ENCODE data around the gene EFL1.

Gene EFL1

DNA sequence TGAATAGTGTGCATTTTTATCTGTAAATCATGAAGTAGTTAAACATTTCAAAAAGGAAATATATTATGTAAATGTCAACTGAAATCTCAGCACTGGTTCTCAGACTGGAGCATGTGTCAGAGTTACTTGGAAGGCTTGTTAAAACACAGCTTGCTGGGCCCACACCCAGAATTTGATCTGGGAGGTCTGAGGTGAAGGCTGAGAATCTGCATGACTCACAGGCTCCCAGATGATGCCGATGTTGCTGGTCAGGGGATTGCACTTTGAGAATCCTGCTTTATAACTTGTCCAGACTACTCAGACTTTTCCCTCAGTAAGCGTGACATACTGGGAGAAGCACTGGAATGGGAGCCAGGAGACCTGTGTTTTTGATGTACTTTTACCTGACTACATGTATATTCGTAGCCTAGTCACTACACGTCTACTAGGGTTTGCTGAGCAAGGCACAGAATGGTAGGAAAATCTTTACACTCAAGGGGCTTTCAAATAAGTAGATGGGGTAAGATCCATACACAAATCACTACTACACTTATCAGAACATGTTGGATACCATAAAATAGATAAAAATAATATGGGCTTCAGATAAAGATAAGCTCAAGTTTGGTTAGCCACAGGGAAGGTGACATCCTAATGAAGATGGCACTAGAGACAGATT, 139.7 kb downstream of the EFL1 start:
- no peak for DNase-seq (ENCODE audit: low spot score)

DNA sequence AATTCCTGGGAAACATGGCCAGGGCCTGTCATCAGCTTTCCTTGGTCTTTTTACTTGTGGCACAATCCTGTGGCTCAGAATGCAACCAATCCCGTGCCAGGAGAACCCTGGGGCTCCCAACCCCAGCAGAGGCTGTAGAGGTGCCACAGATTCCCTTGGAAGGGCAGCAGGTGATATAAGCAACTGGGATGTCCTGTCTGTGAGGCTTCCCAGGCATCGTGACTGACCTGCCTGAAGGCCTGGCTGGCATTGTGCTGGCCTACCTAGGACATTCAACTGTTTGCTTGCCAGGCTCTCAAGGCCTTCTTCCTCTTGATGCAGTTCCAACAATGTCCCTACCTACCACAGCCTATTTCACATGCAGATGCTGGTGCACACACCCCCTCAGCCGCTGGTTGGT, 144.5 kb downstream of the EFL1 start:
- no peak for DNase-seq (ENCODE audit: low spot score)

DNA sequence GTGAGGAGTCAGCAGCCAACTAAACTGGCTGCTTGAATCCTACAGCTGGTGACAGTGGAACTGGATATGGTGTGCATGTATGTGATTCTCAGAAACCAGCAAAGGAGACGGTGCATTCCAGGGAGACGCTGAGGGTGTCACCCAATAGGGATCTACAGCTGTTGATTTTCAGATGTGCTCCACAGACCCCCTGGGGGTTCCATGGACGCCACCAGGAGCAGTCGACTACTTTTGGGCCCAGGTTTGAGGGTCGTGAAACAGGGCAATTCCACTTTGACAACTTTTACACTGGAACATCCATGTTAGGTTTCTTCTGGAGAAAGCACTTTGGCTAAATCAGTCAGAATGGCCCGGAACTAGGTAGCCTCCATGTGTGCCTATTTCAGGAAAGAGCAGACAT, 145.2 kb downstream of the EFL1 start:
- DNase-seq (ENCODE audit: low spot score), result no peak

DNA sequence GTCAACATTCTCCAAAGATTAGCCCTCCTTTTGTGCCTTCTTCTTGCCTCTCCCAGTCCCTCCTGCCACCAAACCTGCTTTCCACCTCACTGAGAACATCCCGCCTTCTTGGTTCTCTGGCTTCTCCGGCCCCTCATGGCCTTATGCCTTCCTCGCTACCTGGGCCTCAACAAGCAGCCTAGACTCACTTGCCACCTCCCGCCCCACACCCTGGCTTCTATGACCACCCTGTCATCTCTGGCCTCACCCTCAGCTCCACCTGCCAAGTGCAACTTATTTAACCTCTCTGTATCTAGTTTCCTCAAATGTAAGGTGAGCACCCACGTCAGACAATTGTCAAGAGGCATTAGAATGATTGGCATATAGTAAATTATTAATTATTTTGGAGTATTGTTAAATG, 147.9 kb downstream of the EFL1 start:
- DNase-seq (ENCODE audit: low spot score), result no peak

DNA sequence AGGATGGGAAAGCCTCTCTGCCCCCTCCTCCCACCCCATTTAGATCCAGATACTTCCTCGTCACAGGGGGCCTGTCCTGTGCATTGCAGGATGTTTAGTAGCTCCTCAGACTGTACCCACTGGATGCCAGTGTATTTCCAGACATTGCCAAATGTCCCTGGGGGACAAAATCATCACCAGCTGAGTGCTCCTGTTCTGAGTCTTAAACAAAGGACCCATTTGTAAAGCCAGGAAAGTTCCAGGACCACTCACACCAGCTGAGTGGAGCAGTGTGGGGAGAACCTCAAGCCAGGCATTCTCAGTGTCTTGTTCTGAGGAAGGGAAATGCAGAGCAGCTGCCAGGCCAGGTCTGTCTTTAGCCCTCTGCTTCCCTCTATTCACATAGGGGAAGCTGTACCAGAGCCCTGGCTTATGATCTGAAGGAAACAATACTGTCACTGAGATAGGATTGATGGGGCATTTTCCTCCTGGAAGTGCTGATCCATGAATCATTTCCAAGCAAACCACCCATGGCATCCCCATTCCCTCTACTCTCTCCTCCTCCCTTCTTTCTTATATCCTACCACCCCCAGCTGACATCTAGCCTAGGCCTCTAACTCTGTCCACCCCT, 149.3 kb downstream of the EFL1 start:
- DNase-seq (ENCODE audit: low spot score), result no peak

DNA sequence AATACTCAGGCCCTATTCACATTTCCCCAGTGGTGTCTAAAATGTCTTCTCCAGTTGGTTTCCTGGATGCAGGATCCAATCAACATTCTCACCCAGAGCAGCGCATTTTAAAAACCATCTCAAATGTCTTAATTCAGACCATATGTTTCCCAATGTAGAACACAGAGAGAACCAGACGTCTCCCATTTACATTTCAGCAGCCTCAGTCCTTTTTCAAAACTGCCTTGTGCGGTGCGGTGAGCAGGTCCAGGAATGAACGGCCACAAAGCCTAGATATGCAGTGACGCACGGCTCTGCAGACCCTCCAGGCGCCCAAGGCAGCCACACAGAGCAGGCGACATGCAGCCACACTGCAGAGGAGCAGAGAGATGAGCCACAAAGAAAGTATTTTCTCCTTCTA, 150.6 kb downstream of the EFL1 start:
- no peak for DNase-seq (ENCODE audit: low spot score)

DNA sequence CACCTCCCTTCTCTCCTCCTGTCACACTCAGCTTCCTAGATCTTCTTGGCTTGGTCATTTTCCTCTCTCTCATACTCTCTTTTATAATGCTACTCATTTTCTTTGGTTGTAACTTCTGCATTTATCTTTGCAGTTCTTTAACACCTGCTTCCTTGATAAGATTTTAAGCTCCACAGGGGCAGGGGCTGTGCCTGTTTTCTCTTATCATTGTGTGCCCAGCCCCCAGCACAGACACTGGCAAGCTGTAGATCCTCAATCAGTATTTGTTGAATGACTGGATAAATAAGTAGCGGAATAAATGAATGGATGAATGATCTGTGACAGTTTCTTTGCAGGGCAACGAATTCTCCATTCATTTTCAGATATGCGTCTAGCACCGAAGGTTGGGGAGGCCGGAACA, 152.4 kb downstream of the EFL1 start:
- DNase-seq (ENCODE audit: low spot score), result no peak

DNA sequence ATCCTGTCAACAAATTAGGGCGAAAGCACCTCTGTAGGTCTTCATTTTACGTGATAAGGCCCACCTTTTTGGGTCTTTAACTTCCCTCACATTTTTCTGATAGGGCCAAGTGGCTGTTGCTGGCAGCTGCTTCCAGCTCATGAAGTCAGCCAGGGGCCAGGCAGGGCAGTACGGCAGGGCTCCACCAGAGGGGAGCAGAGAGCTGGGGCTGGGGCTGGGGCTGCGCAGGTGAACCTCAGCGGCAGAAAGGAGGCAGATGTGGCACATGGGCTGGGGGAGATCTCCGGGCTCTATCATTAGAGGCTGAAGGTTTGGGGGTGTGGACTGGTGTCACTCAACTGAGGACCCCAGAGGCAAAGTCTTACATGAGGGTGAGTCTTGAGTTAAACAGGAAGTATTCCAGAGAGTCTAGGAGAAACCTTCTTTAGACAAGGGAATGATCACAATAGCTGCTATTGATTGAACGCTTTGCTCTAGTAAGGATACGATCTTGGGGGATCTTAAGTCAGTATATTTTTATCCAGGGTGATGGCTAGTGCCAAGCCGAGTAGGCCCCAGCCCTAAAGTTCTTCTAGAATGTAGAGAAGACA, 153.9 kb downstream of the EFL1 start:
- DNase-seq (ENCODE audit: low spot score), result peak; percentile 86

DNA sequence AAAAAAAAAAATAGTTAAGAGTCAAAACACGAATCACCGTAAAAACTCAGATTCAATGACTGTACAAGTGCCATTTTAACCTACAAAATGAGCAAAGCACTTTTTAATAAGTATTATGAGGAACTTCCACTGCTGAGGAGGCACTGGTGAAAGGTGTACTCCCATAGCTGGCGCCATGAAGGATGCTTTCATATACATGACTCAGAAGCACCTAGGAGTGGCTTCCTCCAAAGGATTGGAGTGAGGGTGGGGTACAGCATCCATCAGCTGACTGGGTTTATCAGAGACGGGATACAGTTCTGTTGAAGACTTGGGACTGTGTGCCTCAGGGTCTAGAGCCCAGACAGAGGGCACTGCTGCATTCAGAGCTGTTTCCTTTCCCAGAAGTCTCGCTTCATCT, 155.9 kb downstream of the EFL1 start:
- DNase-seq (ENCODE audit: low spot score), result no peak

DNA sequence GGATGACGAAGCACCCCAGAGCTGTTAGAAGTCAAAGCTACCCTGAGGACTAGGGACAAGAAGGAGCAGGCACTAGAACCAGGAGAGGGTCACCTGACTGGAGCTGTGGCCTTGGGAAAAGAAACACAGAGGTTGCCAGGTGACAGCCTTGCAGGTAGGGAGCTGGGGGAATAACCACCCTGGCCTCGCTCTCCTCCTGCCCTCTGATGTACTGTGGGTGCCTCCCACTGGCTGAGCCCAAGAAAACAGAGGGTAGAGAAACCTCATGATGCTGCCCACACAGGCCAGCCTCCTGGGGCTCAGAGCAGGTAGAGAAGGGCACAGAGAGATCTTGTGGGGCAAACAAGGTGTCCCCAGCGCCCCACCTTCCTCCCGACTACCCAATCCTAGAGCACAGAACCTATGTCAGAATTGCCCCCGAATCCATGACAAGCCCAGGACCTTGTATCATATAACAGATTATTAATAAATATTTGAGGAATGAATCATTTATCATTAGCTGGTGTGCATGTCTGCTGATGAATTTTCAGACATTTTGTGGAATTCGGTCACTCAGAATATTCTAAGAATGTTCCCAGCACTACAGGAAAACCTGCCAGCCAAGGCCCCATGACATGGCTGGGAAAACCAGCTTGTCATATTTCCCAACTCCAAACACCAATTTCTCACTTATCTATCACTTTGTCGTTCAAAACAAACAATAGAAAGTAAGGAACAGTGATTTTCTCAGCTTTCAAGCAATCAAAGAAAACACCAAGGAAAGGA, 156.9 kb downstream of the EFL1 start:
- no peak for DNase-seq (ENCODE audit: low spot score)

DNA sequence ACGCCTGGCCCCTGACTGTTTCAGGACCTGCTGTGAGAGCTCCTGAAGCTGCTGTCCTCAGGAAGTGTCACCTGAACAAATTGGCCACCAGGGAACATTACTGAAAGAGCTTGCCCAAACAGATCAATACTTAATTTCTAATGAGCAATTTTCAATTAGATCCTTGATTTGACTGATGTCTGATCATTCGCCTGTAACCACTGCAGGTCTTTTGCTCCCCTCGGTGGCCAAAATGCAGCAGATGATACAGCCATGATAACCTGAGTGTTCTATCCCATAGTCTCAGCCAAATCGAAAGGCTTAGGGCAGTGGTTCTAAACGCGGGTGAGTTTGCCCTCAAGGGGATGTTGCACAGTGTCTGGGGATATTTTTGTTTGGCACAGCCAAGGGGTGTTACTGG, 159.1 kb downstream of the EFL1 start:
- DNase-seq (ENCODE audit: low spot score), result no peak

DNA sequence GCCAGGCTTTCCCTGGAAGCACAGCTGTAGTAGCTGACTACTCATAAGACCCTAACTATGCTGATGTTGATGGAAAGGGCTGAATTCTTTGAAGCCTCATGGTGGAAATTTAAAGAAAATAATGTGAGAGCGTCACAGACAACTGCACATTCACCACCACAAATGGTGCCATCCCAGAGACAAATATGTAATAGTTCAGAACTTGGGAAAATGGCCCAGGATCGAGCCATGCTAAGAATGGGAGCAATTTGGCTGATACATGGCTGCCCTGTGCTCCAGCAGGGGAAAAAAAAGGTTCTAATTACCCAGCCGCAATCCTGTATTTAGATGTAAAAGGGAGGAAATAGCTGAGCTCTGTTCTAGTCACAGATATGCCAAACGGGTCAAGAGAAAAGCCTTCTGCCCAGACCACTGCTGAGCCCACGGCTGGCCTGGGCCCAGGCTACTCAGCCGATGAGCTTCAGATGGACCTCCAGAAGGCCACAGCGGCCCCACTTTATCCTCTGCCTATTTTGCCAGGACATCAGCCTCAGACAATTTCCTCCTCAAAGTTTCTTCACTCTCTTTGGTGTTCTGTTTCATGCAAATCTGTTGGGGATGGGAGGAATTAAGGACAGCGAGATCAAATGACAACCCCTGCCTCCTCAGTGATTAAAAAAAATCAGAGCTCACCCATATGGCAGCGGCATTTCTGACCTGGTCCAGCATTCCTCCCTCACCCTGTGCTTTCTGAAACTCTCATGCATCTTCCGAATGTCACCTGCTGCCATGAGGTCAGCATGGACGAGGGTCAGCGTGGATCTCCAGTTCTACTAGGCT, 162.2 kb downstream of the EFL1 start:
- DNase-seq (ENCODE audit: low spot score), result no peak

DNA sequence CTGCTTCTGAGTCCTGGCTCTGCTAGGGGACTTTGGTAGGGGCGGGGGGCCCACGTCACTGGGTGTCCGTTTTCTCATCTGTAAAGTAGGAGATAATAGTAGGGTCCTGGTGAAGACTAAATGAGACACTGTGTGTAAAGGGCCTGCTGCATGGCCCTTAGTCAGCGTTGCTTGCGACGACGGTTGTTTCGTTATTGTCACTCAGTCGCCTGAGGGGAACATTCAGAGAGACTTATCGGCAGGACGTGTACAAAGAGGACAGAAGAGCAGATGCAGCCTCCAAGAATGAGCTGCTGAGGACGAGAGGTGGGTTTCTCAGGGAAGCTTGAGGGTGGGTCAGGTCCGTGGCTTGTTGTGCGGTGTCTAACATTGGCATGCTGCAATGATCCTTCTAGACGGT, 163.9 kb downstream of the EFL1 start:
- no peak for DNase-seq (ENCODE audit: low spot score)

DNA sequence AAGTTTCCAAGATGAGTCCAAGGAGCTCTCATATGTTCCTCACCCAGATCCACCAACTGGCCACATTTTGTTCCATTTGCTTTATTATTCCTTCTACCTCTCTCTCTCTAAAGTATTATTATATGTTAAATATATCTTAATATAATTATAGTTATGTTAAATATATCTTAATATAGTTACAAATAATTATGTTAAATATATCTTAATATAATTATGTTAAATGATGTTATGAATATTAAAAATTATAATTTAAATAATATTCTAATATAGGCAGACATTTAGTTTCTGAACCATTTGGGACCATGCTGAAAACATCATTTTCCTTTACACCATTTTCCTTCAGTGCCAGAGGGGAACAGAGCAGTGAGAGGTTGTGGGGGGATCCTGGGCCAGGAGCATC, 166.7 kb downstream of the EFL1 start:
- DNase-seq (ENCODE audit: low spot score), result no peak

DNA sequence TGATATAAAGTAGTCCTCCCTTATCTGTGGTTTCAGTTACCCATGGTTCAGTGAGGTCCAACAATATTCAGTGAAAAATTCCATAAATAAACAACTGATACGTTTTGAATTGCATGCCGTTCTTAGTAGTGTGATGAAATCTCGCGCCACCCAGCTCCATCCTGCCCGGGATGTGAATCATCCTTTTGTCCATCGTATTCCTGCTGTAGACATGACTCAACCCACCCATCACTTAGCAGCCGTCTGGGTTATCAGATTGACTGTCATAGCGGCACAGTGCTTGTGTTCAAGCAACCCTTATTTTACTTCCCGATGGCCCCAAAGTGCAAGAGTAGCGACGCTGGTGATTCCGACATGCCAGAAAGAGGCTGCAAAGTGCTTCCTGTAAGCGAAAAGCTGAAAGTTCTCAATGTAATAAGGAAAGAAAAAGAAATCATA, 168.7 kb downstream of the EFL1 start:
- no peak for DNase-seq (ENCODE audit: low spot score)

DNA sequence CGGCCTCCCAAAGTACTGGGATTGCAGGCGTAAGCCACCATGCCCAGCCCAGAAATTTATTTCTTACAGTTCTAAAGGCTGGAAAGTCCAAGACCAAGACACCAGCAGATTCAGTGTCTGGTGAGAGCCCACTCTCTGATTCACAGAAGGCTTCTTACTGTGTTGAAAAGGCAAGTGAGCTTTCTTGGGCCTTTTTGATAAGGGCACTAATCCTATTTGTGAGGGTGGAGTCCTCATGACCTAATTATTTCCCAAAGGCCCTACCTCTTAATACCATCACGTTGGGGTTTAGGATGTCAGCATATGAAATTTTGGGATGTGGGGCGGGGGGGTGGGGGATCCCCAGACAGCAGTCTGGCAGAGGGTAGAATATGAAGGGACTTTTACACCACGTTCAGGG, 169.2 kb downstream of the EFL1 start:
- DNase-seq (ENCODE audit: low spot score), result no peak

DNA sequence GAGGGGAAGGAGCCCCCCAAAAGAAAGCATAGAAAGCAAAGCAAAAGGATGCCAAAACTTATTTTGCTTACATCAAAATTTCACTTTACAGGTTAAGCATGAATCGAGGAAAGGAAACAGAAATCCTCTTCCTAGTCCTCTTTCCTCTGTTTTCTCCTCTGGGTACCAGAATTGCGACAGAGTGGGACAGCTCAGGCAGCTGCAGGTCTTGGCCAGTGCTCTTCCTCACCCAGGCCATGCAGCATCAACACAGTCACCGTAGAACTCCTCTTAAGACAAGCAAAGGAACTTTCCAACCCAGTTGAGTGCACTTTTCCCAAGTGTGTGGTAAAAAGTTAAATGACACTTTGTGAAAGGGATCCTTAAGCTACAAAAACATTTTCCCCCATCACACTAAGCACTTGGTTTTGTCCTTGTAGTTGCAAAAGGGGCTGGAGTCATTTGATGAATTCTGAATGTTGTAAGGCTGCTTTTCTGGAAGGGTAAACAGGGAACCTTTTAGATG, 170.8 kb downstream of the EFL1 start:
- no peak for DNase-seq (ENCODE audit: low spot score)

DNA sequence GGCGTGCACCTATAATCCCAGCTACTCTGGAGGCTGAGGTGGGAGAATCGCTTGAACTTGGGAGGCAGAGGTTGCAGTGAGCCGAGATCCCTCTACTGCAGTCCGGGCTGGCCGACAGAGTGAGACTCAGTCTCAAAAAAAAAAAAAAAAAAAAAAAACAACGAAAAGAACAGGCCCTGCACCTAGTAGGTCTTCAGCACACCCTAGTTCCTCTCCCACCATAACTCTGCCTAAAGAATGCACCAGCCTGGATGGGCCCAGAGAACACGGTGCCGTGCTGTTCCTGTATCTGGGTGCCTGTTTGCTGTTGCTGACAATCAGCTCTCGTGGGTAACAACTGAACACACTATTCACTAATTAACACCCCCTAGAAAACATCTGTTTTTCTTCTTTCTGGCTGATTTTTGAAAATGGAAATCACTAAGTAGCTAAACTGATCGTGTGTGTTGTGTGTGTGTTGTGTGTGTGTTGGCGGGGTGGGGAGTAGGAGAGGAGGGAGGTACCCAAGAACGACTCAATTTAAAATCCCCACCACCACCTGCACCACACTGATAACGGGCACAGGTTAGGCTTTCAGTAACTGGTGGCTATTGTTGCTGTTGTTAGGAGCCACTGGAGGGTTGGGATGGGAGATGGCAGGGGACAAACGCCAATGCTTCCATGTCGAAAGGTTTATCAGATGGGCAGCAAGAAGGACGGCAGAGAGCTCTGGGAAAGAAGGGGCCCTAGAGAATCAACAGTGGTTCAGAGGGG, 176.1 kb downstream of the EFL1 start:
- no peak for DNase-seq (ENCODE audit: low spot score)

DNA sequence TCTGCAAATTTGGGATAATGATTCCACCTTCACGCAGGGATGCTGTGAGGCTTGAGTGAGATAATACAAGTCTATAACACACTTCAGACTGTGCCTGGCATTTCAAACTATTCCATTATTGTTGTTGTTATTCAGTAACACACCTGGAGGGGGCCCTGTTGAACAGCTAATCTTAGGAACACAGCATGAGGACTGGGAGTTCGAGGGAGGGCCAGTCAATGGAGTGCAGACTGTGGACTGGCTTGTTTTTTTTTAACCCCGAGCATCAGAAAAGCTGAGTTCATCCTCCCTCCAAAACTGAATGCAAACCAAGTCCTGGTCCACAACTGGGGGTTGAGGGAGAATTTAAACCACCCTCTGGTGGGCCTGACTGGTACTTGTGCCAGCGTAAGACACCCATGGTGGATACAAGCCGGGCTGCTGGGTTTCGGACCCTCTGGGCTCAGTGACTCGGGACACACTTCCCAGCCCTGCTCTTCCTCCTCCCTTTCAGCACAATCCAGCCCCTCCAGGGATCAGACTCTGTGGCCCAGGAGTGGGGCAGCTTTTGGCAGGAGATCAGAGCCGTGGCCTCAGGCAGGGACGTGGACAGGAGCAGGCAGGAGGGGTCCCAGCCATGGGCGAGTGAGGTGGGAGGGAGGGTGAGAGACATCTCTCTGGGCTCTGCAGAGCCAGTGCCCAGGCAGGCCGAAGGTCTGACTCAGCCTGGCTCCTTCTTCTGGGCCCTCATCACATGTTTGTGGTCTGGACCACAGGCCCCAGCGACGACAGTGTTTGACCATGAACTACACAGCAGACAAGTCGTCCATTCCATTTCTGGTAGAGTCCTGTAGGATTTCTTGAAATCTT, 180.4 kb downstream of the EFL1 start:
- DNase-seq (ENCODE audit: low spot score), result no peak

DNA sequence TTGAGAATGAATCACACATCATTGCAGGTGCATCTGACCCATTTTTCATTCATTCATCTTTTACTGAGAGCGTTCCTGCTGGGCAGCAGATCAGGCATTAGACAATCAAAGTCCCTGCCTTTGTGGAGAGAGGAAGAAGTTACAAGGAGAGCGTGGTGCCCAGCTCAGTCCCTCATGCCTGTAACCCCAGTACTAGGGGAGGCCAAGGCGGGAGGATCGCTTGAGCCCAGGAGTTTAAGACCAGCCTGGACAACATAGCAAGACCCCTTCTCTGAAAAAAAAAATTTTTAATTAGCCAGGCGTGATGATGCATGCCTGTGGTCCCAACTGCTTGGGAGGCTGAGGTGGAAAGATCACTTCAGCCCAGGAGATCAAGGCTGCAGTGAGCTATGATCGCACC, 181.8 kb downstream of the EFL1 start:
- no peak for DNase-seq (ENCODE audit: low spot score)
